Measurements from ENCODE around the gene TTC9C. TPM values are rescaled to one million over a fixed set of nuclear protein-coding genes. Genes with fewer than 3 reads are reported as not detected.

Gene TTC9C
- total and polyA plus RNA-seq, 2 donors (not counting 3 experiments of a cell fraction or from before 2014, with no cell fraction given): 27.4 to 43.5 TPM

GRCh38 chr11:62771144-62772021 lies 43.1 kb downstream of the TTC9C start, which contains the start of gene TAF6L:
TSS of gene TAF6L (plus strand) at chr11:62771396. CDS start at chr11:62775784, 4,388 bp downstream.
- BruUV-seq (replicated peaks): TSS peak; percentile 63
- Histone ChIP-seq H3K36me3 (ENCODE audit: control insufficient read depth in 2 of 2, extremely low read depth in 1 of 2, insufficient read depth in 2 of 2, low read length in 2 of 2) (peaks cover 0 to 12% of the 10 kb centered on the region in 2 experiments), H3K27ac (ENCODE audit: insufficient read depth, low read depth, low read length) (peak within 1 kb of the TSS; percentile 39), H3K27me3 (ENCODE audit: control insufficient read depth in 2 of 2, insufficient read depth in 2 of 2, low read length in 2 of 2) (no peaks in the 10 kb centered on the region), H3K9me3 (replicated peaks; ENCODE audit: control insufficient read depth, insufficient read depth, low read length) (no peaks in the 10 kb centered on the region), H4K20me1 (replicated peaks; ENCODE audit: control insufficient read depth, extremely low read depth, insufficient read depth, low read length) (no peaks in the 10 kb centered on the region), H3K4me1 (ENCODE audit: control insufficient read depth, extremely low read depth, insufficient read depth, low read length) (peaks cover 11% of the 10 kb centered on the region), H3K9me1 (replicated peaks; ENCODE audit: control insufficient read depth, extremely low read depth, insufficient read depth, low read length) (no peaks in the 10 kb centered on the region), H2AFZ (ENCODE audit: low read depth, low read length) (peak within 1 kb of the TSS; percentile 89), H3K4me3 (replicated peaks in 1 of 3; ENCODE audit: insufficient read depth in 1 of 3, low read depth in 1 of 3, low read length in 3 of 3) (peak within 1 kb of the TSS; percentile 4 to 53 (median 48)), H3K4me2 (ENCODE audit: insufficient read depth, low read length) (peak within 1 kb of the TSS; percentile 82), H3K79me2 (ENCODE audit: control insufficient read depth, insufficient read depth, low read length) (peaks cover 2% of the 10 kb centered on the region), H3K9ac (replicated peaks; ENCODE audit: extremely low read depth, insufficient read depth, low read length) (peak within 1 kb of the TSS; percentile 46)
- intact Hi-C loops (cut with micrococcal nuclease): loop anchor here (1.0 to 5.0 kb wide), 5 partner anchors 10 to 111 kb away; partner anchors contain the start of genes HNRNPUL2, POLR2G and SLC3A2
- ChIA-PET CTCF (interaction anchor here (0.8 to 3.5 kb wide), 6 partner anchors 10 to 377 kb away, joined by 3 to 42 read pairs (median 6); partner anchors contain the start of genes HNRNPUL2, POLR2G, TMEM179B and ZBTB3), POLR2A (interaction anchor here (0.6 to 2.0 kb wide), 7 partner anchors 10 to 110 kb away, joined by 3 to 18 read pairs (median 4); partner anchors contain the start of genes POLR2G, TMEM223 and ZBTB3)
- TF ChIP-seq MAX (IDR thresholded peaks at IDR 0.05; ENCODE audit: insufficient read depth, insufficient read length) (peak; percentile 84), FOS (IDR thresholded peaks at IDR 0.05; ENCODE audit: borderline replicate concordance, insufficient read depth, low read length) (no peak), GATA2 (IDR thresholded peaks at IDR 0.05; ENCODE audit: insufficient read depth, insufficient read length, low read depth, low read length) (no peak), MYC (IDR thresholded peaks at IDR 0.05; ENCODE audit: low read depth, low read length) (no peak), POLR2AphosphoS5 (IDR thresholded peaks at IDR 0.05; ENCODE audit: insufficient read depth, low read depth, low read length) (peak; percentile 89), EZH2 (IDR thresholded peaks at IDR 0.05; ENCODE audit: borderline replicate concordance, low read depth, low read length, severe bottlenecking) (no peak), JUN (IDR thresholded peaks at IDR 0.05; ENCODE audit: borderline replicate concordance, insufficient read depth, insufficient read length, low read depth) (no peak), POLR2A (IDR thresholded peaks at IDR 0.05; ENCODE audit: low read depth, low read length) (peak; percentile 74)
- TF ChIP-seq, protein P1, sequence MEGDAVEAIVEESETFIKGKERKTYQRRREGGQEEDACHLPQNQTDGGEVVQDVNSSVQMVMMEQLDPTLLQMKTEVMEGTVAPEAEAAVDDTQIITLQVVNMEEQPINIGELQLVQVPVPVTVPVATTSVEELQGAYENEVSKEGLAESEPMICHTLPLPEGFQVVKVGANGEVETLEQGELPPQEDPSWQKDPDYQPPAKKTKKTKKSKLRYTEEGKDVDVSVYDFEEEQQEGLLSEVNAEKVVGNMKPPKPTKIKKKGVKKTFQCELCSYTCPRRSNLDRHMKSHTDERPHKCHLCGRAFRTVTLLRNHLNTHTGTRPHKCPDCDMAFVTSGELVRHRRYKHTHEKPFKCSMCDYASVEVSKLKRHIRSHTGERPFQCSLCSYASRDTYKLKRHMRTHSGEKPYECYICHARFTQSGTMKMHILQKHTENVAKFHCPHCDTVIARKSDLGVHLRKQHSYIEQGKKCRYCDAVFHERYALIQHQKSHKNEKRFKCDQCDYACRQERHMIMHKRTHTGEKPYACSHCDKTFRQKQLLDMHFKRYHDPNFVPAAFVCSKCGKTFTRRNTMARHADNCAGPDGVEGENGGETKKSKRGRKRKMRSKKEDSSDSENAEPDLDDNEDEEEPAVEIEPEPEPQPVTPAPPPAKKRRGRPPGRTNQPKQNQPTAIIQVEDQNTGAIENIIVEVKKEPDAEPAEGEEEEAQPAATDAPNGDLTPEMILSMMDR (IDR thresholded peaks at IDR 0.05; ENCODE audit: extremely low read depth in 1 of 2, insufficient read depth in 1 of 2, low read depth in 1 of 2, low read length in 2 of 2): no peak
- FAIRE-seq (peak; percentile 98), DNase-seq (ENCODE audit: low read depth, low spot score) (peak; percentile 96)
- dilution Hi-C loops (cut with MboI; ENCODE audit: extremely low pct_ligation_motif_present, low sequenced_read_pairs): no loop called here
